NCI-H526 (cell line): Measurements from ENCODE around the gene CD226.
"Not testable (repeated sequence)": the region's sequence is repeated elsewhere in the genome, so short reads cannot be mapped to it uniquely, and the experiment has no call there.

Experiments
- DNase-seq, 2 experiments: peaks; one replicate each; lab custom pipeline; 2025; lab: John Stamatoyannopoulos, UW

The CD226 gene

GRCh38 chr18:69956665-69957620, 9.3 kb upstream of the CD226 start:
- DNase-seq: no peak

- DNase-seq: no peak
Observed at GRCh38 chr18:69956057-69956456, 8.4 kb upstream of the CD226 start.

- no peak for DNase-seq
Observed at GRCh38 chr18:69954719-69955480, 7.2 kb upstream of the CD226 start.

GRCh38 chr18:69953191-69953590, 5.5 kb upstream of the CD226 start:
- DNase-seq: no peak

GRCh38 chr18:69951182-69951581, 3.5 kb upstream of the CD226 start:
- no peak for DNase-seq

- no peak for DNase-seq
Observed at GRCh38 chr18:69949538-69949936, 1.9 kb upstream of the CD226 start.

GRCh38 chr18:69948919-69949537, 1.4 kb upstream of the CD226 start:
- no peak for DNase-seq

GRCh38 chr18:69948256-69948655, 583 bp upstream of the CD226 start:
- DNase-seq: no peak

GRCh38 chr18:69946608-69947155, 991 bp downstream of the CD226 start:
- DNase-seq: no peak

GRCh38 chr18:69945220-69946114, 2.2 kb downstream of the CD226 start:
- DNase-seq: no peak

- no peak for DNase-seq
Observed at GRCh38 chr18:69944436-69944835, 3.2 kb downstream of the CD226 start.

- DNase-seq: no peak
Observed at GRCh38 chr18:69943021-69943420, 4.7 kb downstream of the CD226 start.

GRCh38 chr18:69941183-69941582, 6.5 kb downstream of the CD226 start:
- DNase-seq: no peak

- DNase-seq: not testable (repeated sequence)
Observed at GRCh38 chr18:69939812-69940211, 7.9 kb downstream of the CD226 start.

GRCh38 chr18:69936191-69936558, 11.5 kb downstream of the CD226 start:
- DNase-seq: no peak

- no peak for DNase-seq
Observed at GRCh38 chr18:69935319-69936190, 12.1 kb downstream of the CD226 start.

- DNase-seq: no peak
Observed at GRCh38 chr18:69934601-69935265, 12.9 kb downstream of the CD226 start.

GRCh38 chr18:69929041-69929774, 18.5 kb downstream of the CD226 start:
- DNase-seq: no peak

- DNase-seq: no peak
Observed at GRCh38 chr18:69916412-69916811, 31.3 kb downstream of the CD226 start.
